Upper lobe of left lung (tissue), 4 donors: Measurements from ENCODE around the gene ELOF1.

Experiments used
- EP300 ChIP-seq, 4 donors: sonication (generic); formaldehyde crosslinking; IDR thresholded peaks; one replicate each; pipeline ENCODE4 v1.5.1; 2017; ENCODE audit warnings: antibody characterized with exemption in 4 of 4, control low read depth in 2 of 4
- POLR2A ChIP-seq, 4 donors: fragments of 450-650 bp; IDR thresholded peaks; one replicate each; pipeline ENCODE4 v1.5.1; 2016 to 2017; ENCODE audit warnings: antibody characterized with exemption in 4 of 4, mild to moderate bottlenecking in 2 of 4

DNA sequence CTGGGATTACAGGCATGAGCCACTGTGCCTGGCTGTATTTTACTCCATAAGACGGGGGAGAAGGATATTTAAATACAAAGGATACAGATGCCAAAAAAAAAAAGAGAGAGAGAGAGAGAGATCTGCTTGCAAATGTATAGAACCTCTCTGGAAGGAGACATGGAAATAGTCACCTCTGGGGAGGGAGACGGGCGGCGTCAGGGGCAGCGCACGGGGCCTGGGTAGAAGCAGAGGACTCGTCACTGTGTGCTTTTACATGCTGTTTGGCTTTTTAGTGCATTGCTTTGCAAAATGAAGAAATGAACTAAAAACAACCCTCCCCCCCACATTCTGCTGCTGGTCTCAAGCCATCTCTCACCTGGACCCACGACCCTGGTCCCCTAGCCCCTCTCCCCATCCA, 48.6 kb downstream of the ELOF1 start:
- TF ChIP-seq POLR2A (IDR thresholded peaks at IDR 0.05) = no peak
- no peak for TF ChIP-seq EP300 (IDR thresholded peaks at IDR 0.05)
